RWPE2 (cell line): ENCODE data around the gene TRAF5.

ENCODE experiments used
- ATAC-seq: fragments of 200-7000 bp; cut with Tn5 transposase; 3 replicates; pipeline ENCODE4 v1.9.1; 2021; ENCODE audit warnings: low read depth
- DNase-seq: peaks from one replicate; pipeline ENCODE4 v3.0.0-alpha.2; 2020; ENCODE audit warnings: low spot score
- H3K27ac ChIP-seq: fragments of 450-650 bp; 2 replicates; pipeline ENCODE4 v1.5.1; 2017; ENCODE audit warnings: mild to moderate bottlenecking; ENCODE audit not compliant: poor library complexity, severe bottlenecking
- H3K27me3 ChIP-seq: fragments of 250-450 bp; sonication (Bioruptor Pico); 2 replicates; pipeline ENCODE4 v1.5.1; 2021; ENCODE audit warnings: mild to moderate bottlenecking, moderate library complexity; ENCODE audit not compliant: insufficient read depth, poor library complexity, severe bottlenecking
- H3K36me3 ChIP-seq: fragments of 250-450 bp; sonication (Bioruptor Pico); 2 replicates; pipeline ENCODE4 v1.5.1; 2020; ENCODE audit warnings: low read depth, mild to moderate bottlenecking, moderate library complexity
- H3K4me1 ChIP-seq: fragments of 250-450 bp; sonication (Bioruptor Pico); 2 replicates; pipeline ENCODE4 v1.5.1; 2021; ENCODE audit warnings: mild to moderate bottlenecking, moderate library complexity; ENCODE audit not compliant: insufficient read depth, poor library complexity, severe bottlenecking
- H3K4me3 ChIP-seq: fragments of 250-450 bp; sonication (Bioruptor Pico); 2 replicates; pipeline ENCODE4 v1.5.1; 2021; ENCODE audit warnings: mild to moderate bottlenecking, moderate library complexity; ENCODE audit not compliant: severe bottlenecking
- H3K9me3 ChIP-seq: fragments of 250-450 bp; sonication (Bioruptor Pico); 2 replicates; pipeline ENCODE4 v1.5.1; 2021; ENCODE audit warnings: mild to moderate bottlenecking, moderate library complexity; ENCODE audit not compliant: severe bottlenecking
- CTCF ChIP-seq: fragments of 450-650 bp; IDR thresholded peaks from one replicate; pipeline ENCODE4 v1.5.1; 2017; ENCODE audit warnings: mild to moderate bottlenecking, moderate library complexity; ENCODE audit not compliant: poor library complexity, severe bottlenecking

The TRAF5 gene

GRCh38 chr1:211333906-211334305, 7.3 kb downstream of the TRAF5 start:
- no peak overlapping the region for H3K4me3 ChIP-seq
- H3K4me1 ChIP-seq: no peaks in the 10 kb centered on the region
- DNase-seq (no peak), ATAC-seq (no peak)
- no peaks in the 10 kb centered on the region for H3K9me3 ChIP-seq
- no peaks in the 10 kb centered on the region for H3K27me3 ChIP-seq
- no peak overlapping the region for H3K27ac ChIP-seq
- TF ChIP-seq CTCF: no peak
- H3K36me3 ChIP-seq: no peaks in the 10 kb centered on the region

- DNase-seq (no peak), ATAC-seq (no peak)
- Histone ChIP-seq H3K4me1 (no peaks in the 10 kb centered on the region), H3K4me3 (no peak overlapping the region), H3K9me3 (no peaks in the 10 kb centered on the region), H3K36me3 (no peaks in the 10 kb centered on the region), H3K27me3 (no peaks in the 10 kb centered on the region), H3K27ac (no peak overlapping the region)
- no peak for TF ChIP-seq CTCF
Observed at GRCh38 chr1:211334986-211335385, 8.4 kb downstream of the TRAF5 start.

- DNase-seq: no peak
- H3K27ac ChIP-seq: no peak overlapping the region
Observed at GRCh38 chr1:211335522-211336157, 9.0 kb downstream of the TRAF5 start.

GRCh38 chr1:211336161-211336560, 9.5 kb downstream of the TRAF5 start:
- Histone ChIP-seq H3K4me1 (no peaks in the 10 kb centered on the region), H3K36me3 (no peaks in the 10 kb centered on the region), H3K4me3 (no peak overlapping the region), H3K27me3 (no peaks in the 10 kb centered on the region), H3K27ac (no peak overlapping the region), H3K9me3 (no peaks in the 10 kb centered on the region)
- ATAC-seq (no peak), DNase-seq (no peak)
- no peak for TF ChIP-seq CTCF

More at GRCh38 chr1:211335522-211336157, 9.0 kb downstream of the TRAF5 start:
- Histone ChIP-seq H3K36me3 (no peaks in the 10 kb centered on the region), H3K27me3 (no peaks in the 10 kb centered on the region), H3K9me3 (no peaks in the 10 kb centered on the region), H3K4me3 (no peak overlapping the region), H3K4me1 (no peaks in the 10 kb centered on the region)
- no peak for ATAC-seq
- no peak for TF ChIP-seq CTCF

GRCh38 chr1:211336775-211337174, 10.1 kb downstream of the TRAF5 start:
- no peaks in the 10 kb centered on the region for H3K36me3 ChIP-seq
- no peak overlapping the region for H3K27ac ChIP-seq
- no peak for ATAC-seq
- H3K27me3 ChIP-seq: no peaks in the 10 kb centered on the region
- no peaks in the 10 kb centered on the region for H3K4me1 ChIP-seq
- H3K9me3 ChIP-seq: no peaks in the 10 kb centered on the region
- no peak for TF ChIP-seq CTCF
- no peak overlapping the region for H3K4me3 ChIP-seq
- no peak for DNase-seq
